Esophagus mucosa (tissue), 1 donor: ENCODE results near the gene CCDC85B. TPM values are rescaled to one million over a fixed set of nuclear protein-coding genes. Genes with fewer than 3 reads are reported as not detected.
A peak's percentile ranks its signal among the peaks of the same experiment; 100 is the strongest.

Experiments
- ATAC-seq: fragments of 200-7000 bp; cut with Tn5 transposase; one replicate; pipeline ENCODE4 v1.9.1; 2020
- total RNA-seq: library from RNA; stranded (reverse); gene quantifications from one replicate; pipeline ENCODE4 v1.2.4, GENCODE V29; 2023
- donor health status: DM: yes; HTN: yes; CAD: no.

The CCDC85B gene
- total RNA-seq, 1 donor from 2014 or later, result 15.3 TPM

GRCh38 chr11:65912845-65913244 is 22.4 kb downstream of the CCDC85B start:
- peak; percentile 65 for ATAC-seq

GRCh38 chr11:65915101-65915820 is 24.8 kb downstream of the CCDC85B start:
- no peak for ATAC-seq

DNA sequence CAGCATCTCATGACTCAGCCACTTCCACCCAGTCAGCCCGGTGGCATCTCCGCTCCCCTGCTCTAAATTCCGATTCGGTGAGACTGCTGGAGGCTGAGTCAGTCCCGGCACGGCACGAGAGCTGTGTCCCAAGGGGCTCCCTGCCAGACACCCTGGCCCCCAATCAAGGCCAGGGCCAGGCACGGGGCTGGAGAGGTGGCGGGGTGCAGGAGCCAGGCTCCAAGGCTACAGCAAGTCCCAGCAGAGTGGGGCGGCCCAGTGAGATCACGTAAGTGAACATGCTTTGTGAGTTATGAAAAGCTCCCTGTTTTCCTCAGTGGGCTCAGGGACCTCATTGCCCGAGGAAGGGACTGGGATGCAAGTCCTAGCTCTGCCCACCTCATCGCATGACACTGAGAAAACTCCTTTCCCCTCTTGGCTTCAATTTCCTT is 25.4 kb downstream of the CCDC85B start:
- ATAC-seq, result peak; percentile 57

GRCh38 chr11:65916391-65916790 is 25.9 kb downstream of the CCDC85B start:
- no peak for ATAC-seq

DNA sequence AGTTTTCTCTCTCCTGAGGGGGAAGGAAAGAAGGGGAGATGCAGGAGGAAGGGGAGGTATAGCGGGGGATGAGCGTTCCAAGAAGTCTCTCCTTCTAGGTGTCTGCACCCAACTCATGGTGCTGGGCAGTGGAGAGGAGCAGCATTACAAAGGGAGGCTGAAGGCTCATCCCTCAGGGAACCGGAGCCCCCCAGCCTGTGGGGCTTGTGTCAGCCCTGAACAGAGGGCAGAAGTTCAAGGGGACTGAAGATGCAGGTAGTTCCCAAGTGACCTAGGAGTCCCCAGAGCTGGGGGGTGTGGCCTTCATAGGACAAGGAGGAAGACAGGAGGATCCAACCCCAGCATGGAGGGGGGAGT is 26.6 kb downstream of the CCDC85B start:
- no peak for ATAC-seq

DNA sequence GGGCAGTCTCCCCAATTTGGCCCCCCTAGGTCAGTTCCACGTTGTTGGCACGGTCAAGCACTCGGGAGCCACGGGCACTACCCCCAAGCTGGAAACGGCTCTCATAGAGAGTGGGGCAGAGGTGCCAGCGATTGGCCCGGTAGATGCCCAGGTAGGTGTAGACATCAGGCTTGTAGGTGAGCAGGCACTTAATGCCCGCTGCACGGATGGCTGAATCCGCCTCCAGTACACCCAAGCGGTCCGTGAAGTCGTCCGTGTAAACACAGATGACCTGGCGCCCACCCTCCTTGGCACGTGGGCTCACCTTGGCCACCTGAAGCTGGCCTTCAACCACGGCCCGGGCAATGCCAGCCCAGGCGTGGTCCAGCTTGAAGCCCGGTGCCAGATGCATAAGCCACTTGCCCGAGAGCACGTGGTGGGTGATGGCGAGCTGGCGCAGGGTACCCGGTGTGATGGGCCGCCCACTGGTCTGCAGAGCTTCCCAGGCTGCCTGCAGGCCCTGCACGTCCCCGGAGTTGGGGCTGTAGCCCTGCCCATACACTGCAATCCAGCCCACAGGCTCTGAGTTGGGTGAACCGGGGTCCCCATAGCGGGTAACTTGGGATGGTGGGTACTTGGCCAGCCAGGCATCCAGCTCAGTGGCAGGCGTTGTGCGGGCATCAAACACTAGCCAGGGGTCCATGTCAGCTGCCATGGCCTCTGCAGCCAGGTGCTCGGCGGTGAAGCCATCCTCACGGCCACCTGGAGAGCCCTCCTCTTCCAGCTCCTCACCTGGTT is 27.1 kb downstream of the CCDC85B start:
- no peak for ATAC-seq

- ATAC-seq, result no peak
These were observed 28.0 kb downstream of the CCDC85B start, which contains the start of gene C11orf68 for GRCh38 chr11:65918211-65919140. Gene C11orf68, minus strand, starts transcription at chr11:65919062. Its CDS starts 31 bp downstream, at chr11:65919031.

DNA sequence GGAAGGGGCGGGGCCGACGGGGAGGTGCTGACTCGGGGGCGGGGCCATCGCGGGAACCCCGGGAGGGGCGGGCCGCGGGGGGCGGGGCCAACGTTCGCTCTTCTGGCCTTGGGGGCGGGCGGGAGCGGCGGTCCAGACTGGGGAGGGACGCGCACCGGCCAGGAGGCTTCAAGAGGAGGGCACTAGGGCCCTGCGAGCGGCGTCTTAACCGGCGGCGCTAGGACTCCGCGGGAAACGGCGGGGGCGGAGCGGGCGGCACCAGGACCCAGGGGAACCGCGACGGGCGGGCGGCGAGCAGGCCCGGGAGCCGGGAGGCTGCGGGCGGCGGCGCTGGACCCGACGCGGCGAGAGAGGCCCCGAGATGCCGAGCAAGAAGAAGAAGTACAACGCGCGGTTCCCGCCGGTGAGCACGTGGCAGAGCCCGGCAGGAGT is 28.7 kb downstream of the CCDC85B start, which contains the start of gene DRAP1:
TSS of gene DRAP1 (plus strand) at position 286 of the 432 bp plus-strand sequence. CDS start at position 362, 76 bp downstream.
- peak; percentile 84 for ATAC-seq

GRCh38 chr11:65919573-65920371 is 29.3 kb downstream of the CCDC85B start:
- ATAC-seq, result peak; percentile 12

DNA sequence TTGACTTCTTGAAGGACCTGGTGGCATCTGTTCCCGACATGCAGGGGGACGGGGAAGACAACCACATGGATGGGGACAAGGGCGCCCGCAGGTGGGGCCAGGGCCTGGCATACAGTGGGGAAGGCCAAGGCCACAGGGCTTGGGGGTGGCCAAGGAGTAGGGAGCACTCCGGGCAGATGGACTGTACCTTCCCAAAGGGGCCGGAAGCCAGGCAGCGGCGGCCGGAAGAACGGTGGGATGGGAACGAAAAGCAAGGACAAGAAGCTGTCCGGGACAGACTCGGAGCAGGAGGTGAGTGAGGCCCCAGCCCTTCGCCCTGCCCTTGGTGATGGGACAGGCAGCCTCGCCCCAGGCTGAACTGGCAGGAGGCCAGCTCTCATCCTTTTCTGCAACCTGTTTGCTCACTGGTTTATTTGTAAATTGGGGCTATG is 29.9 kb downstream of the CCDC85B start:
- no peak for ATAC-seq

DNA sequence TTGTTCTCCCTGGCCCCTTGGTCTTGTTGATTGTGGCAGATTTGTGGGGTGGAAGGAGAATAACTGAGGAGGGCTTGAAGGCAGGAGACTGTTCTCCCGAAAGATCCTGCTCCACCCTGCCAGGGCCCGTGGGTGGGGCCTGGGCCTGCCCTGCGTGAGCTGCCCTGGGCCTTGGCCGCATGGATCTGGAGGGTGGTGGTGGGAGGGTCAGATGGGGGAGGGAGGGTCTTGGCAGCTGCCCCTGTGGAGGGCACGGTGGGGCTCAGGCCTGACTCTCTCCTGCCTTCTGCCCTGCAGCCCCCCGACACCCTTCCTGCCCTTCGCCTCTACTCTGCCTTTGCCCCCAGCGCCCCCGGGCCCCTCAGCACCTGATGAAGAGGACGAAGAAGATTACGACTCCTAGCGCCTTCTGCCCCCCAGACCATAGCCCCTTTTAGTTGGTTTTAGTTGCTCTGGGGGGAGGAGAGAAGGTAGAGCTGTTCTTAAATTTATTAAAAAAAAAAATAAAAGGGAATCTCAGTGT is 30.6 kb downstream of the CCDC85B start:
- ATAC-seq, result no peak

- no peak for ATAC-seq
These were observed 31.4 kb downstream of the CCDC85B start for GRCh38 chr11:65921876-65922275.

DNA sequence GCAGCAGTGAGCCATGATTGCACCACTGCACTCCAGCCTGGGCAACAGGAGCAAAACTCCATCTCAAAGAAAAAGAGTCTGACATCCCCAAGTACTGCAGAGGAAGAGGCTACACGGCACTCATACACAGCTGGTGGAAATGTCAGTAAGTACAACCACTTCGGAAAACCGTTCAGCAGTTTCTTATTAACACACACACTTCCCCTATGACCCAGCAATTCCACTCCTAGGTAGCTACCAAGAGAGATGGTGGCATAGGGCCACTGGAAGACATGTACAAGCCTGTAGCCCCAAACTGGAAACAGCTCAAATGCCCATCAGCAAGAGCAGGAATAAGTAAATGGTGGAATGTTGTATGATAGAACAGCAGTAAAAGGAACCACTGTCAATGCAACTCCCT is 32.1 kb downstream of the CCDC85B start:
- ATAC-seq, result no peak

DNA sequence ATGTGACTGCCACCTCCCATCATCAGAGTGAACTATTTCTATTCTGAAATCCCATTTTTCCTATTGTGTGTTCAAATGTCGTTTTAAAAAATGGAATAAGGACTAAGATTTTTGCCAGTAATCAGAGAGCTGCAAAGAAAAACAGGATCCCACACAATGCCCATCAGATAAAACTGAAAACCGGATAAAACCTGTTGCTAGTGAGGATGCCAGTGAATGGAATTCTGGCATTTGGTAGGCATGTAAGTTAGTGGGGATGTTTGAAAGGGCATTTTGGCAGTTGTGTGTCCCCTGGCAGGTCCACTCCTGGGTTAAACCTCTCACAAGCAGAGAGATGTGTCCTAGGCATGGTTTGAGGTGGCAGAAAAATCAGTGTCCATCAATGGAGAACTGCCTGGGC is 34.9 kb downstream of the CCDC85B start:
- ATAC-seq, result no peak

GRCh38 chr11:65927904-65928397 is 37.5 kb downstream of the CCDC85B start:
- peak; percentile 24 for ATAC-seq

GRCh38 chr11:65928667-65929066 is 38.2 kb downstream of the CCDC85B start:
- no peak for ATAC-seq

- no peak for ATAC-seq
These were observed 41.5 kb downstream of the CCDC85B start for GRCh38 chr11:65931773-65932557.

GRCh38 chr11:65932558-65932919 is 42.1 kb downstream of the CCDC85B start:
- ATAC-seq, result peak; percentile 35

DNA sequence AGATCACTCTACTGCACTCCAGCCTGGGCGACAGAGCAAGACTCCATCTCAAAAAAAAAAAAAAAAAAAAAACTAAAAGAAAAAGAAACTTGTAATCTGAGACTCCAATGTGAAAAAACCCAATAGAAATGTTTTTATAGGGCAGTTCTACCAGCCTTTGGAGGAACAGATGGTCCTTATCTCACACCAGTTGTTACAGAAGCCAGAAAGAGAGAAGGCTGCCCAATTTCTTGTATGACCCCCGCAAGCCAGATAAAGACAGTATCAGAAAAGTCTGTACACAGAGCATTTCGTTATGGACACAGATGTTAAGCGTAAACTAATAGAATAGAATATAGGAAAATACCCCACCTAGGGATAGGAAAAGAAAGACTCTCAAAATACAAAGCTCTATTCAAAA is 43.5 kb downstream of the CCDC85B start:
- ATAC-seq, result no peak

- ATAC-seq, result no peak
These were observed 47.3 kb downstream of the CCDC85B start for GRCh38 chr11:65937766-65938165.
